ENCODE data around the gene TBC1D22B.

Gene TBC1D22B

GRCh38 chr6:37257634-37258404 is at the start of gene TBC1D22B, which contains the start of gene TMEM217:
TSS of gene TBC1D22B (plus strand) at chr6:37257772. CDS start at chr6:37257918, 146 bp downstream.
TSS of gene TMEM217 (minus strand) at chr6:37258144. CDS start at chr6:37219030, 39,114 bp downstream.
- peak; percentile 98 for DNase-seq

- DNase-seq = peak; percentile 95
These were observed 49.6 kb upstream of the TBC1D22B start for GRCh38 chr6:37207903-37208456.

GRCh38 chr6:37208793-37209192 is 48.8 kb upstream of the TBC1D22B start:
- DNase-seq = no peak

- peak; percentile 60 for DNase-seq
These were observed 47.9 kb upstream of the TBC1D22B start for GRCh38 chr6:37209461-37210205.

GRCh38 chr6:37210313-37210968 is 47.1 kb upstream of the TBC1D22B start:
- peak; percentile 90 for DNase-seq

- DNase-seq = no peak
These were observed 45.3 kb upstream of the TBC1D22B start for GRCh38 chr6:37212268-37212667.

- DNase-seq = no peak
These were observed 39.5 kb upstream of the TBC1D22B start for GRCh38 chr6:37218061-37218460.

GRCh38 chr6:37218511-37218910 is 39.1 kb upstream of the TBC1D22B start:
- DNase-seq = no peak

GRCh38 chr6:37221585-37222124 is 35.9 kb upstream of the TBC1D22B start:
- DNase-seq = no peak

- peak; percentile 81 for DNase-seq
These were observed 35.2 kb upstream of the TBC1D22B start for GRCh38 chr6:37222125-37222967.

- no peak for DNase-seq
These were observed 34.6 kb upstream of the TBC1D22B start for GRCh38 chr6:37222992-37223391.

- no peak for DNase-seq
These were observed 32.0 kb upstream of the TBC1D22B start for GRCh38 chr6:37225350-37226169.

GRCh38 chr6:37230104-37230503 is 27.5 kb upstream of the TBC1D22B start:
- DNase-seq = no peak

- no peak for DNase-seq
These were observed 25.0 kb upstream of the TBC1D22B start for GRCh38 chr6:37232430-37233017.

- DNase-seq = no peak
These were observed 24.0 kb upstream of the TBC1D22B start for GRCh38 chr6:37233541-37233940.

- DNase-seq = no peak
These were observed 20.7 kb upstream of the TBC1D22B start for GRCh38 chr6:37236921-37237320.

GRCh38 chr6:37237789-37238188 is 19.8 kb upstream of the TBC1D22B start:
- DNase-seq = no peak

- DNase-seq = no peak
These were observed 19.2 kb upstream of the TBC1D22B start for GRCh38 chr6:37238381-37238780.

GRCh38 chr6:37239526-37239925 is 18.0 kb upstream of the TBC1D22B start:
- no peak for DNase-seq

GRCh38 chr6:37239950-37240713 is 17.4 kb upstream of the TBC1D22B start:
- peak; percentile 88 for DNase-seq

Measured in stimulated activated CD8-positive, alpha-beta memory T cell treated with anti-CD3 and anti-CD28 coated beads, Interleukin-4, amount 100 ng/mL, for 48 hours (primary cell).